Endodermal cell (in vitro differentiated cells): ENCODE measurements around the gene NME7. TPM values are rescaled to one million over a fixed set of nuclear protein-coding genes. Genes with fewer than 3 reads are reported as not detected.

ENCODE experiments used
- DNase-seq: peaks from one replicate; pipeline ENCODE4 v3.0.0-alpha.2; 2017
- H3K27ac ChIP-seq: 2 replicates; pipeline ENCODE4 v1.5.1; 2013; ENCODE audit warnings: mild to moderate bottlenecking, low read depth, low read length, moderate library complexity
- H3K27me3 ChIP-seq: 2 replicates; pipeline ENCODE4 v1.6.1; 2013; ENCODE audit warnings: mild to moderate bottlenecking, low read length, moderate library complexity; ENCODE audit not compliant: insufficient read depth, control insufficient read depth, poor library complexity, severe bottlenecking
- H3K36me3 ChIP-seq: 2 replicates; pipeline ENCODE4 v1.7.0; 2013; ENCODE audit warnings: mild to moderate bottlenecking, low read length, moderate library complexity; ENCODE audit not compliant: control insufficient read depth, insufficient read depth
- H3K4me1 ChIP-seq: one replicate; pipeline ENCODE4 v1.7.0; 2013; ENCODE audit warnings: low read length; ENCODE audit not compliant: control insufficient read depth, insufficient read depth
- H3K4me3 ChIP-seq: 2 replicates; pipeline ENCODE4 v1.5.1; 2013; ENCODE audit warnings: mild to moderate bottlenecking, low read length, moderate library complexity
- H3K9ac ChIP-seq: 2 replicates; pipeline ENCODE4 v1.6.1; 2013; ENCODE audit warnings: mild to moderate bottlenecking, low read length, moderate library complexity; ENCODE audit not compliant: poor library complexity, severe bottlenecking; ENCODE audit errors: extremely low read depth
- H3K9me3 ChIP-seq: 2 replicates; pipeline ENCODE4 v1.6.1; 2013; ENCODE audit warnings: mild to moderate bottlenecking, low read length, moderate library complexity; ENCODE audit not compliant: control insufficient read depth
- H3K27ac Mint-ChIP-seq: 2 replicates; pipeline ENCODE4 v1.8.0; 2020; ENCODE audit warnings: mixed read lengths
- H3K27me3 Mint-ChIP-seq: 2 replicates; pipeline ENCODE4 v1.8.0; 2021; ENCODE audit warnings: mild to moderate bottlenecking, mixed read lengths; ENCODE audit not compliant: insufficient read depth
- H3K36me3 Mint-ChIP-seq: 2 replicates; pipeline ENCODE4 v1.8.0; 2020; ENCODE audit warnings: low read depth, mixed read lengths
- H3K4me1 Mint-ChIP-seq: 2 replicates; pipeline ENCODE4 v1.8.0; 2020; ENCODE audit warnings: mixed read lengths
- H3K4me3 Mint-ChIP-seq: 2 replicates; pipeline ENCODE4 v1.8.0; 2020; ENCODE audit warnings: mild to moderate bottlenecking, moderate library complexity, mixed read lengths
- H3K9me3 Mint-ChIP-seq: 2 replicates; pipeline ENCODE4 v1.8.0; 2020; ENCODE audit warnings: mild to moderate bottlenecking, mixed read lengths
- WGBS, 2 experiments: methylation state at CpG; one replicate each; pipeline versions ENCODE4 v1.1.5 to v1.1.7; 2013; ENCODE audit warnings: missing lambda C conversion rate in 2 of 2, mixed read lengths in 1 of 2; ENCODE audit not compliant: insufficient coverage in 1 of 2, insufficient read length in 1 of 2; 5-methylcytosine and 5-hydroxymethylcytosine counted together
- total RNA-seq, 2 donors: library from RNA; stranded (reverse); fragmentation: NEBNext Ultra II Directional in 1 of 2; extraction: Animal tissue kit (Norgen Biotek cat#: 25700) in 1 of 2; gene quantifications; 2 replicates in 1 of 2; 3 replicates in 1 of 2; pipeline ENCODE4 v1.2.1, GENCODE V29; 2021
- TF ChIP-seq, protein P1 (sequence below): fragments of 200-600 bp; sonication (generic); conservative IDR thresholded peaks from 2 replicates; pipeline ENCODE4 v1.5.0; 2021; ENCODE audit warnings: antibody characterized with exemption, mild to moderate bottlenecking

The NME7 gene
- total RNA-seq, 2 donors from 2014 or later, result 28.1 to 32.3 TPM

DNA sequence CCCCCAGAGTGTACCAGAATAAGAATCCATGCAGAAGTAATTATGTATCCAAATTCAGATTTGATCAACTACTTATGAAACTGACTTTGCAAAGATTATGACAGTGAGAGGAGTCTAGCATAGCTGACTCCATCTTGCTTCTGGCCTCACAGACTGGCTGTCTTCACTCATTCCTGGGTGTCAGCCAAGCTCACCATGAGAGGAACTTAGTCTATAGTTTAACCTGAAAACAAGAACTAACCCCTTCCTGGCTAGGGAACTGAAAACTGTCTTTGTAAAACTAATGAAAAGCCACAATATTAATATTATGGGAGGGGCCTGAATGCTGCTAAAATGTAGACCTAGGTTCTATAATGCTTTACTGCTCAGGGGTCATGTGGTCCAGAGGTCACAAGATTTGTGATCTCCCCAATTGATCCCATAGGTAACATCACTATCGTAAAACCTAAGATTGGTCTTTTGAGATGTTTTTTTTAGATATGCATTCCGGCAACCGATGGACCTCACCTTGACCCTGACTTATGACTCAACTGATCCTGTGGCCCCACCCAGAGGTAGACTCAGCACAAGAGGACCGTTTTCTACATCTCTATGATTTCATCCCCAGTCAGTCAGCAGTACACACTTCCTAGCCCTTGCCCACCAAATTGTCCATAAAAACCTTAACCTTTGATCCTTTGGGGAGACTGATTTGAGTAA lies 206.0 kb downstream of the NME7 start:
- Mint-ChIP-seq H3K27ac (no peak overlapping the region), H3K4me1 (no peaks in the 10 kb centered on the region), H3K9me3 (no peaks in the 10 kb centered on the region), H3K27me3 (no peaks in the 10 kb centered on the region), H3K4me3 (no peak overlapping the region), H3K36me3 (no peaks in the 10 kb centered on the region)
- H3K27me3 ChIP-seq, result no peaks in the 10 kb centered on the region
- no peaks in the 10 kb centered on the region for H3K9me3 ChIP-seq
- H3K4me1 ChIP-seq, result no peaks in the 10 kb centered on the region
- DNase-seq, result no peak
- H3K4me3 ChIP-seq, result no peak overlapping the region
- no peaks in the 10 kb centered on the region for H3K36me3 ChIP-seq
- 83 to 95% methylated on average over 1 to 4 of the region's 4 CpGs for WGBS, 2 experiments
- no peak overlapping the region for H3K9ac ChIP-seq
- TF ChIP-seq, protein P1, sequence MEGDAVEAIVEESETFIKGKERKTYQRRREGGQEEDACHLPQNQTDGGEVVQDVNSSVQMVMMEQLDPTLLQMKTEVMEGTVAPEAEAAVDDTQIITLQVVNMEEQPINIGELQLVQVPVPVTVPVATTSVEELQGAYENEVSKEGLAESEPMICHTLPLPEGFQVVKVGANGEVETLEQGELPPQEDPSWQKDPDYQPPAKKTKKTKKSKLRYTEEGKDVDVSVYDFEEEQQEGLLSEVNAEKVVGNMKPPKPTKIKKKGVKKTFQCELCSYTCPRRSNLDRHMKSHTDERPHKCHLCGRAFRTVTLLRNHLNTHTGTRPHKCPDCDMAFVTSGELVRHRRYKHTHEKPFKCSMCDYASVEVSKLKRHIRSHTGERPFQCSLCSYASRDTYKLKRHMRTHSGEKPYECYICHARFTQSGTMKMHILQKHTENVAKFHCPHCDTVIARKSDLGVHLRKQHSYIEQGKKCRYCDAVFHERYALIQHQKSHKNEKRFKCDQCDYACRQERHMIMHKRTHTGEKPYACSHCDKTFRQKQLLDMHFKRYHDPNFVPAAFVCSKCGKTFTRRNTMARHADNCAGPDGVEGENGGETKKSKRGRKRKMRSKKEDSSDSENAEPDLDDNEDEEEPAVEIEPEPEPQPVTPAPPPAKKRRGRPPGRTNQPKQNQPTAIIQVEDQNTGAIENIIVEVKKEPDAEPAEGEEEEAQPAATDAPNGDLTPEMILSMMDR, result no peak
- H3K27ac ChIP-seq, result no peak overlapping the region

GRCh38 chr1:169160845-169161495 lies 206.6 kb downstream of the NME7 start:
- Mint-ChIP-seq H3K9me3 (no peaks in the 10 kb centered on the region), H3K36me3 (no peaks in the 10 kb centered on the region), H3K4me3 (no peak overlapping the region), H3K27me3 (no peaks in the 10 kb centered on the region), H3K4me1 (no peaks in the 10 kb centered on the region), H3K27ac (no peak overlapping the region)
- no peaks in the 10 kb centered on the region for H3K36me3 ChIP-seq
- 96% methylated on average over 3 of the region's 3 CpGs; no CpG with 5 or more reads in 1 of the 2 experiments for WGBS, 2 experiments
- H3K9ac ChIP-seq, result no peak overlapping the region
- TF ChIP-seq, protein P1, result no peak
- H3K4me3 ChIP-seq, result no peak overlapping the region
- H3K4me1 ChIP-seq, result no peaks in the 10 kb centered on the region
- no peak for DNase-seq
- H3K27me3 ChIP-seq, result no peaks in the 10 kb centered on the region
- H3K27ac ChIP-seq, result no peak overlapping the region
- H3K9me3 ChIP-seq, result no peaks in the 10 kb centered on the region

GRCh38 chr1:169156580-169156979 lies 211.0 kb downstream of the NME7 start:
- no peak overlapping the region for H3K4me3 ChIP-seq
- Mint-ChIP-seq H3K9me3 (no peaks in the 10 kb centered on the region), H3K4me1 (no peaks in the 10 kb centered on the region), H3K27me3 (no peaks in the 10 kb centered on the region), H3K4me3 (no peak overlapping the region), H3K36me3 (no peaks in the 10 kb centered on the region), H3K27ac (no peak overlapping the region)
- DNase-seq, result no peak
- no peaks in the 10 kb centered on the region for H3K27me3 ChIP-seq
- TF ChIP-seq, protein P1, result no peak
- no peak overlapping the region for H3K9ac ChIP-seq
- H3K9me3 ChIP-seq, result no peaks in the 10 kb centered on the region
- no peak overlapping the region for H3K27ac ChIP-seq
- H3K36me3 ChIP-seq, result no peaks in the 10 kb centered on the region
- WGBS, 2 experiments, result 80 to 97% methylated on average over 1 to 3 of the region's 3 CpGs
- no peaks in the 10 kb centered on the region for H3K4me1 ChIP-seq
